ENCODE data around the gene ACADVL.
A peak's percentile ranks its signal among the peaks of the same experiment; 100 is the strongest.

ACADVL gene

GRCh38 chr17:7260651-7261378 is 41.1 kb downstream of the ACADVL start:
- peak overlapping the region; percentile 99 for H3K27ac ChIP-seq
- TF ChIP-seq ZFX (IDR thresholded peaks at IDR 0.05; ENCODE audit: borderline replicate concordance) (no peak), CTCF (IDR thresholded peaks at IDR 0.05) (no peak)

- TF ChIP-seq ZFX (IDR thresholded peaks at IDR 0.05; ENCODE audit: borderline replicate concordance) (no peak), CTCF (IDR thresholded peaks at IDR 0.05) (no peak)
- peak overlapping the region; percentile 99 for H3K27ac ChIP-seq
These were observed 41.8 kb downstream of the ACADVL start for GRCh38 chr17:7261379-7262191.

- TF ChIP-seq ZFX (IDR thresholded peaks at IDR 0.05; ENCODE audit: borderline replicate concordance) (no peak), CTCF (IDR thresholded peaks at IDR 0.05) (peak; percentile 47)
- H3K27ac ChIP-seq = peak within 1 kb of the TSS; percentile 99
These were observed 42.6 kb downstream of the ACADVL start, which contains the start of gene CLDN7 for GRCh38 chr17:7262192-7262934. Gene CLDN7 (minus strand): TSS chr17:7262478. CDS start chr17:7262043, 435 bp downstream.

- H3K27ac ChIP-seq = peak overlapping the region; percentile 99
- TF ChIP-seq ZFX (IDR thresholded peaks at IDR 0.05; ENCODE audit: borderline replicate concordance) = no peak
- TF ChIP-seq CTCF (IDR thresholded peaks at IDR 0.05) = no peak
These were observed 43.4 kb downstream of the ACADVL start for GRCh38 chr17:7262935-7263800.

- TF ChIP-seq CTCF (IDR thresholded peaks at IDR 0.05) = no peak
- no peak for TF ChIP-seq ZFX (IDR thresholded peaks at IDR 0.05; ENCODE audit: borderline replicate concordance)
These were observed 44.0 kb downstream of the ACADVL start for GRCh38 chr17:7263801-7264078.

GRCh38 chr17:7266784-7267183 is 47.0 kb downstream of the ACADVL start:
- TF ChIP-seq CTCF (IDR thresholded peaks at IDR 0.05) (no peak), ZFX (IDR thresholded peaks at IDR 0.05; ENCODE audit: borderline replicate concordance) (no peak)
- H3K27ac ChIP-seq = peak overlapping the region; percentile 61

More at GRCh38 chr17:7263801-7264078, 44.0 kb downstream of the ACADVL start:
- H3K27ac ChIP-seq = peak overlapping the region; percentile 99
